IPS-20b (cell line): ENCODE results near the gene ERC1.
A peak's percentile ranks its signal among the peaks of the same experiment; 100 is the strongest.

ENCODE experiments used
- H3K27ac ChIP-seq: one replicate; pipeline ENCODE4 v1.5.1; 2013; ENCODE audit warnings: low read length
- H3K27me3 ChIP-seq: 2 replicates; pipeline ENCODE4 v1.6.1; 2013; ENCODE audit warnings: mild to moderate bottlenecking, low read length, inconsistent platforms; ENCODE audit not compliant: insufficient read depth
- H3K36me3 ChIP-seq: 2 replicates; pipeline ENCODE4 v1.6.1; 2013; ENCODE audit warnings: low read depth, mild to moderate bottlenecking, inconsistent platforms, low read length, moderate library complexity; ENCODE audit not compliant: insufficient read depth
- H3K4me1 ChIP-seq: 2 replicates; pipeline ENCODE4 v1.6.1; 2013; ENCODE audit warnings: mild to moderate bottlenecking, control low read depth, inconsistent platforms, low read length, moderate library complexity; ENCODE audit not compliant: insufficient read depth
- H3K4me3 ChIP-seq: 2 replicates; pipeline ENCODE4 v1.5.1; 2013; ENCODE audit warnings: mild to moderate bottlenecking, low read length, inconsistent platforms
- H3K9ac ChIP-seq: 2 replicates; pipeline ENCODE4 v1.6.1; 2013; ENCODE audit warnings: low read depth, mild to moderate bottlenecking, inconsistent platforms, low read length, moderate library complexity
- H3K9me3 ChIP-seq: 2 replicates; pipeline ENCODE4 v1.6.1; 2013; ENCODE audit warnings: mild to moderate bottlenecking, low read depth, low read length, inconsistent platforms; ENCODE audit not compliant: insufficient read depth

The ERC1 gene

GRCh38 chr12:1429980-1430379 is 439.0 kb downstream of the ERC1 start:
- no peak overlapping the region for H3K4me3 ChIP-seq
- H3K4me1 ChIP-seq: no peaks in the 10 kb centered on the region
- H3K9me3 ChIP-seq: no peaks in the 10 kb centered on the region
- H3K9ac ChIP-seq: no peak overlapping the region
- no peaks in the 10 kb centered on the region for H3K36me3 ChIP-seq
- no peaks in the 10 kb centered on the region for H3K27me3 ChIP-seq
- no peak overlapping the region for H3K27ac ChIP-seq

- H3K9ac ChIP-seq: no peak overlapping the region
- no peaks in the 10 kb centered on the region for H3K4me1 ChIP-seq
- H3K36me3 ChIP-seq: no peaks in the 10 kb centered on the region
- no peak overlapping the region for H3K4me3 ChIP-seq
- H3K27ac ChIP-seq: no peak overlapping the region
- H3K27me3 ChIP-seq: no peaks in the 10 kb centered on the region
- H3K9me3 ChIP-seq: no peaks in the 10 kb centered on the region
These were observed 443.4 kb downstream of the ERC1 start for GRCh38 chr12:1434296-1434955.

- Histone ChIP-seq H3K4me3 (no peak overlapping the region), H3K36me3 (no peaks in the 10 kb centered on the region), H3K9ac (no peak overlapping the region), H3K27ac (no peak overlapping the region), H3K4me1 (no peaks in the 10 kb centered on the region), H3K27me3 (no peaks in the 10 kb centered on the region), H3K9me3 (no peaks in the 10 kb centered on the region)
These were observed 444.0 kb downstream of the ERC1 start for GRCh38 chr12:1435044-1435443.

- Histone ChIP-seq H3K9ac (no peak overlapping the region), H3K36me3 (no peaks in the 10 kb centered on the region)
These were observed 444.4 kb downstream of the ERC1 start for GRCh38 chr12:1435456-1435855.

GRCh38 chr12:1436015-1436414 is 445.0 kb downstream of the ERC1 start:
- H3K27me3 ChIP-seq: no peaks in the 10 kb centered on the region
- no peaks in the 10 kb centered on the region for H3K9me3 ChIP-seq
- H3K9ac ChIP-seq: no peak overlapping the region
- no peak overlapping the region for H3K27ac ChIP-seq
- no peaks in the 10 kb centered on the region for H3K4me1 ChIP-seq
- H3K36me3 ChIP-seq: no peaks in the 10 kb centered on the region
- H3K4me3 ChIP-seq: no peak overlapping the region

More at GRCh38 chr12:1435456-1435855, 444.4 kb downstream of the ERC1 start:
- H3K27me3 ChIP-seq: no peaks in the 10 kb centered on the region
- H3K27ac ChIP-seq: no peak overlapping the region
- no peak overlapping the region for H3K4me3 ChIP-seq
- H3K4me1 ChIP-seq: no peaks in the 10 kb centered on the region
- H3K9me3 ChIP-seq: no peaks in the 10 kb centered on the region

GRCh38 chr12:1436981-1437380 is 446.0 kb downstream of the ERC1 start:
- Histone ChIP-seq H3K27me3 (no peaks in the 10 kb centered on the region), H3K4me3 (no peak overlapping the region), H3K36me3 (no peaks in the 10 kb centered on the region), H3K9me3 (no peaks in the 10 kb centered on the region), H3K9ac (no peak overlapping the region), H3K27ac (no peak overlapping the region), H3K4me1 (no peaks in the 10 kb centered on the region)

GRCh38 chr12:1439201-1439600 is 448.2 kb downstream of the ERC1 start:
- H3K36me3 ChIP-seq: no peaks in the 10 kb centered on the region
- no peaks in the 10 kb centered on the region for H3K9me3 ChIP-seq
- no peak overlapping the region for H3K27ac ChIP-seq
- H3K4me3 ChIP-seq: no peak overlapping the region
- H3K27me3 ChIP-seq: no peaks in the 10 kb centered on the region
- no peak overlapping the region for H3K9ac ChIP-seq
- no peaks in the 10 kb centered on the region for H3K4me1 ChIP-seq

- no peaks in the 10 kb centered on the region for H3K9me3 ChIP-seq
- no peak overlapping the region for H3K9ac ChIP-seq
- H3K4me3 ChIP-seq: no peak overlapping the region
- no peak overlapping the region for H3K27ac ChIP-seq
- no peaks in the 10 kb centered on the region for H3K4me1 ChIP-seq
- H3K27me3 ChIP-seq: no peaks in the 10 kb centered on the region
- no peaks in the 10 kb centered on the region for H3K36me3 ChIP-seq
These were observed 448.7 kb downstream of the ERC1 start for GRCh38 chr12:1439687-1440086.

- Histone ChIP-seq H3K36me3 (no peaks in the 10 kb centered on the region), H3K27ac (no peak overlapping the region), H3K4me3 (no peak overlapping the region)
These were observed 452.6 kb downstream of the ERC1 start for GRCh38 chr12:1443421-1444141.

GRCh38 chr12:1444142-1444516 is 453.1 kb downstream of the ERC1 start:
- H3K27ac ChIP-seq: no peak overlapping the region

More at GRCh38 chr12:1443421-1444141, 452.6 kb downstream of the ERC1 start:
- Histone ChIP-seq H3K9me3 (no peaks in the 10 kb centered on the region), H3K4me1 (peaks cover 8% of the 10 kb centered on the region; the same call in 1 of the 2 replicates), H3K27me3 (no peaks in the 10 kb centered on the region), H3K9ac (no peak overlapping the region)

GRCh38 chr12:1445807-1446206 is 454.8 kb downstream of the ERC1 start:
- H3K4me3 ChIP-seq: peak overlapping the region; percentile 4
- peak overlapping the region; percentile 69 for H3K27ac ChIP-seq
- no peaks in the 10 kb centered on the region for H3K27me3 ChIP-seq
- H3K36me3 ChIP-seq: no peaks in the 10 kb centered on the region
- peak overlapping the region; percentile 33; the same call in 1 of the 2 replicates for H3K9ac ChIP-seq
- peaks cover 8% of the 10 kb centered on the region; the same call in 1 of the 2 replicates for H3K4me1 ChIP-seq
- no peaks in the 10 kb centered on the region for H3K9me3 ChIP-seq

More at GRCh38 chr12:1444142-1444516, 453.1 kb downstream of the ERC1 start:
- Histone ChIP-seq H3K9ac (no peak overlapping the region), H3K4me1 (peaks cover 8% of the 10 kb centered on the region; the same call in 1 of the 2 replicates), H3K27me3 (no peaks in the 10 kb centered on the region), H3K9me3 (no peaks in the 10 kb centered on the region), H3K36me3 (no peaks in the 10 kb centered on the region), H3K4me3 (no peak overlapping the region)

GRCh38 chr12:1448336-1448735 is 457.3 kb downstream of the ERC1 start:
- Histone ChIP-seq H3K27ac (no peak overlapping the region), H3K4me3 (no peak overlapping the region), H3K9me3 (no peaks in the 10 kb centered on the region), H3K27me3 (no peaks in the 10 kb centered on the region), H3K36me3 (no peaks in the 10 kb centered on the region), H3K9ac (no peak overlapping the region), H3K4me1 (peaks cover 8% of the 10 kb centered on the region; the same call in 1 of the 2 replicates)
